Choroid plexus epithelial cell (primary cell): ENCODE data around the gene IMPDH1.

Experiments
- DNase-seq: peaks from one replicate; pipeline ENCODE4 v3.0.0-alpha.2; 2010; ENCODE audit warnings: low read depth
- H3K4me3 ChIP-seq: 2 replicates; pipeline ENCODE4 v1.5.1; 2011; ENCODE audit warnings: low read depth, mild to moderate bottlenecking, control low read depth, low read length, moderate library complexity
- TF ChIP-seq, protein P1 (sequence below): conservative IDR thresholded peaks from 2 replicates; pipeline ENCODE4 v1.5.1; 2011; ENCODE audit warnings: low read depth, mild to moderate bottlenecking, control low read depth, inconsistent platforms, low read length, moderate library complexity

IMPDH1 gene

DNA sequence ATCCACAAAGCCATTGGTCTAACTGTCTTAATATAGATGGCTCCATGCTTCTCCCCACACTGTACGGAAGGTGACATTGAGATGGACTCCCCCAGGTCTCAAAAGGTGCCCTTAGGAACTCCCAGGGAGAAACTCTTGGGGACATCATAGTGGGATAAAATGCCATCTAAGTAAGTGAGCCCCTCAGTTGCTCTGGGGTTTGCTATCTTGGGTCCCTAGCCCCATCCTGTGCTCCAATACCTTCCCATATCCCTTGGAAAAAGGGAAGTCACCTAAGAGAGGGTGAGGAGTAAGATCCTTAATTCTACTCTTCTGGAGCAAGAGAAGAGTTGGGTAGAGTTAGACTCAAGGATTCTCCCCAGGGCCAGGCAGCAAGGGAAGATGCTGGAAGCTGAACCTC lies 56.2 kb downstream of the IMPDH1 start:
- TF ChIP-seq, protein P1, sequence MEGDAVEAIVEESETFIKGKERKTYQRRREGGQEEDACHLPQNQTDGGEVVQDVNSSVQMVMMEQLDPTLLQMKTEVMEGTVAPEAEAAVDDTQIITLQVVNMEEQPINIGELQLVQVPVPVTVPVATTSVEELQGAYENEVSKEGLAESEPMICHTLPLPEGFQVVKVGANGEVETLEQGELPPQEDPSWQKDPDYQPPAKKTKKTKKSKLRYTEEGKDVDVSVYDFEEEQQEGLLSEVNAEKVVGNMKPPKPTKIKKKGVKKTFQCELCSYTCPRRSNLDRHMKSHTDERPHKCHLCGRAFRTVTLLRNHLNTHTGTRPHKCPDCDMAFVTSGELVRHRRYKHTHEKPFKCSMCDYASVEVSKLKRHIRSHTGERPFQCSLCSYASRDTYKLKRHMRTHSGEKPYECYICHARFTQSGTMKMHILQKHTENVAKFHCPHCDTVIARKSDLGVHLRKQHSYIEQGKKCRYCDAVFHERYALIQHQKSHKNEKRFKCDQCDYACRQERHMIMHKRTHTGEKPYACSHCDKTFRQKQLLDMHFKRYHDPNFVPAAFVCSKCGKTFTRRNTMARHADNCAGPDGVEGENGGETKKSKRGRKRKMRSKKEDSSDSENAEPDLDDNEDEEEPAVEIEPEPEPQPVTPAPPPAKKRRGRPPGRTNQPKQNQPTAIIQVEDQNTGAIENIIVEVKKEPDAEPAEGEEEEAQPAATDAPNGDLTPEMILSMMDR: no peak
- H3K4me3 ChIP-seq: no peak overlapping the region
- DNase-seq: no peak

DNA sequence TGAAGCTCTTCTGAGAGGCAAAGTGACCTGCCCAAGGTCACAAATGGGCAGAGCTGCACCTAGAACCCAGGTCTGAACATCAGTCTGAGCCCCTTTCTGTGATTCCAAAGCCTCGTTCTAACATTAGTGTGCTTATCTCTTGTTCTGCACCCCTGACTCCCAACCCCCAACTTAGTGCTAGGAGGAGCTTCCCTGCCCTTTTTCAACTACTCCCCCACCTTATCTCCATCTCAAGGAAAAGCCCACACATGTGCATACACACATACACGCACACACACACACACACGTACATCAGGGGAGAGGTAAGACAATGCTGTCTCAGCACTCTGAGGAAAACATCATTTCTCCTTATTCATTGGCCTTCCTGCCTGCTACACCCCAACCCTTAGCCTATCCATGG lies 56.6 kb downstream of the IMPDH1 start:
- TF ChIP-seq, protein P1: no peak
- DNase-seq: no peak
- no peak overlapping the region for H3K4me3 ChIP-seq

DNA sequence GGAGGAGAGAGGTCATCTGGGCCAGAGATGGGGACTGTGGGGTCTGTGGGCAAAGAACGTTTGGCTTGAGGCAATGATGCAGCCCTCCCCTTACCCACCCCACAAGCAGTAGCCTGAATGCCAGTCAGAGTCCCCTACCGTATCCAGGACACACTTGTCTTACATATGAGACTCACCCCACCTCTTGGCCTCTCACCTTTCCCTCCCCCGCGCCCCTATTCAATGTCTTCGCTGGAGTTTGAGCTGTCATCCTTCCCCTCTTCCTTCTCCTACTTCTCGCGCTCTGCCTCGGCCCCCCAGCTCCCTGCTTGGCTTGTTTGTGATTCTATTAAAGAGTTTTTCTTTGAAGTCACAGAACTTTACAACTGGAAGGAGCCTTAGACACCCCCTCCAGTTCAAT lies 57.1 kb downstream of the IMPDH1 start:
- no peak for DNase-seq
- no peak overlapping the region for H3K4me3 ChIP-seq
- TF ChIP-seq, protein P1: no peak

DNA sequence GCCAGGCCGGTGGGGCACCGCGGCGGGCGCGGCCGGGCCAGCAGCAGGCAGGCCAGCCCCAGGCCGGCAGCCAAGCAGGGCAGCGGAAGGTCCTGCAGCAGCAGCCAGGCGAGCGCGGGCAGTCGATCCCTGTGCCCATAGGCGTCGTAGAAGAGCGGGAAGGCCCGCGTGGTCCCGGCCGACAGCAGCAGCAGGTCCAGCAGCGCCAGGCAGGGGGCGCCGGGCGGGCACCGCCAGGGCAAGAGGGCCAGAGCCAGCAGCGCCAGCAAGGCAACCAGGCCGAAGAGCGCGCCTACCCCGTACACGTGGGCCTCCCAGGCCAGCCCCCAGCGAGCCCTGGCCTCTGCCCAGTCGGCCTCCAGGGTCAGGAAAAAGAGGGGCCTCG lies 57.6 kb downstream of the IMPDH1 start:
- DNase-seq: peak; percentile 41
- TF ChIP-seq, protein P1: peak; percentile 41
- no peak overlapping the region for H3K4me3 ChIP-seq

DNA sequence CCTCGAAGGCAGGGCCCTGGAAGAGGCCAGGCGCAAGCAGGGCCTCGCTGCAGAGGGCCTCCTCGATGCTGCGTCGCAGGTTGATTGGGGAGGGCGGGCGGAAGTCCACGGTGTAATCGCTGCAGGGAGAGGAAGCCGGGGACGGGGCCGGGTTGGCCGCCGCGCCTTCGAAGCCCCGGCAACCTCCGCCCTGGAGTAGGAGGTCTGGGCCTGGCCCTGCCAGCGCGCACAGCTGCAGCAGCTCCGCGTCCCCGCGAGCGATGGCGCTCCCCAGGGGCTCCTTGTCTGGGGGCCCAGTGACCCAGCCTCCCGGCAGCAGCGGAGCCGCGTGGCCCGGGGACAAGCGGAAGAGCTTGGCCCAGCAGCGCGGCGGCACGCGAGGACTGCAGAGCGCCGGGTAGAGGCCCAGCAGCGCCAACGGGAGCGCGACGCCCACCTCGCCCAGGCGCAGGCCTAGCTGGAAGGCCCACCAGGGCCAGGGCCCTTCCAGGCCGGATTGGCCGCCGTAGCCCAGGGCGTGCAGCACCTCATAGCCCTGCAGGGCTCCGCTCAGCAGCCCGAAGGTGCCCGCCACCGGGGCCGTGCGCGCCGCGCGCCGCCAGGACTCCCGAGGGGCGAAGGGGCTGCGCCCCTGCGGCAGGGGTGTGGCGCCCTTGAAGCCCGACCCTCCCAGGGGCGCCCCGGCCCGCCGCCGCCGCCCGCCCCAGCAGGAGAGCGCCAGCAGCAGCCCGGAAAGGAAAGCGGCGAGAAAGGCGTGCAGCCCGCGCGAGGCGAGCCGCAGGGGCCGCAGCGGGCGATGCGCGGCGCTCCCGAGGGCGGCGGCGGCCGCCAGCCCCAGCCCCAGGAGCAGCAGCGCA lies 58.3 kb downstream of the IMPDH1 start:
- TF ChIP-seq, protein P1: no peak
- H3K4me3 ChIP-seq: no peak overlapping the region
- no peak for DNase-seq

DNA sequence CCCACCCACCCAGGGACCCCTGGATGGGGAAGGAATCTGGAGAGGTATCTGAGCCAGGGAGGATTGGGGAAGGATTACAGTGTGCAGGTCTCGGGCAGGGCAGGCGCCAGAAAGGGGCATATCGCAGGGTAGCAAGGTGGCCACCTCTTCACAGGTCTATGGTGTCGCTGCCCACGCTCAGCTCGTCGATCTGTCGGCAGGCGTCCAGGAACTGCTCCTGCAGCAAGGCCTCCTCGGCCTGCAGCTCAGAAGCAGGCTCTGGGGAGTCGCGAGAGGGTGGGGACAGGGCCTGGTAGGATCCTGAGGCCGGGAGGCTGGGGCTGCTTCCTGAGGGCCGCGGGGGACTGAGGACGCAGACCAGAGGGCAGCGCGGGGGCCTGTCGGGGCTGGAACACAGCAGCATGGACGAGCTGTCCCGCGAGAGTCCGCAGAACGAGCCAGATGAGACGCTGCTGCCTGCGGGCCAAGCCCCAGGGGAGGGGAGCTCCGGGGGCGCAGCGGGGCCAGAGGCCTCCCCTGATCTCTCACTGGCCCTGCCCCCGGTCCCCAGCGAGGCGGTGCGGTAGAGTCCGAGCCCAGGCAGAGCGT lies 59.0 kb downstream of the IMPDH1 start:
- no peak overlapping the region for H3K4me3 ChIP-seq
- TF ChIP-seq, protein P1: no peak

DNA sequence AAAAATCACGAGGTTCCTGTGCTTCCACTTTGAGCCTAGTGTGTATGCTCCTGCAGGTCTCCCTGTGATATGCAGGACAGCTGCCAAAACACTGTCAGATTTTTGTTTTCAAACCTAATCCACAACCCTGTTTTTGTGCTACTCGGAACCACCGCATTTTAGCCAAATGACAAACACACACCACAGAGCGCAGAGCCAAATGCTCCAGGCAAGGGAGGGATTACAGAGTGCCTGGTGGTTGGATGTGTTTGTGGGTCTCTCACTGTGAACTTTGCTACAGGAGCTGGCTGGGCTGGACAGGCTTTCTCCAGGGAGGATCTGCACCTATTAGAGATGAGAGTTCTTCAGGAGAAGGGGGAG lies 60.3 kb downstream of the IMPDH1 start:
- no peak for DNase-seq
- no peak overlapping the region for H3K4me3 ChIP-seq
- TF ChIP-seq, protein P1: no peak

More for the DNA sequence above, 59.0 kb downstream of the IMPDH1 start:
- DNase-seq: no peak
